Astrocyte (in vitro differentiated cells and primary cell): ENCODE results near the gene TNMD. TPM values are rescaled to one million over a fixed set of nuclear protein-coding genes. Genes with fewer than 3 reads are reported as not detected.

Experiments
- DNase-seq: peaks from one replicate; pipeline ENCODE4 v3.0.0-alpha.2; 2010; ENCODE audit warnings: low read depth
- FAIRE-seq: peaks from 2 replicates; lab custom pipeline; 2011; peaks lifted over from hg19 to GRCh38; lab: Jason Lieb, UNC
- H2AFZ ChIP-seq: 2 replicates; pipeline ENCODE4 v1.6.0; 2012; ENCODE audit warnings: low read depth, low read length, inconsistent platforms
- H3K27ac ChIP-seq: 2 replicates; pipeline ENCODE4 v1.5.1; 2011; ENCODE audit warnings: low read depth, low read length, inconsistent platforms
- H3K27me3 ChIP-seq: 2 replicates; pipeline ENCODE4 v1.6.0; 2011; ENCODE audit warnings: low read length, inconsistent platforms; ENCODE audit not compliant: insufficient read depth
- H3K36me3 ChIP-seq: 2 replicates; pipeline ENCODE4 v1.5.1; 2011; ENCODE audit warnings: low read length, inconsistent platforms; ENCODE audit not compliant: insufficient read depth
- H3K4me1 ChIP-seq: 2 replicates; pipeline ENCODE4 v1.5.1; 2011; ENCODE audit warnings: low read length, inconsistent platforms; ENCODE audit not compliant: insufficient read depth
- H3K4me2 ChIP-seq: 2 replicates; pipeline ENCODE4 v1.6.0; 2012; ENCODE audit warnings: low read length, inconsistent platforms
- H3K4me3 ChIP-seq: 2 replicates; pipeline ENCODE4 v1.5.1; 2011; ENCODE audit warnings: low read depth, mild to moderate bottlenecking, low read length, inconsistent platforms; ENCODE audit not compliant: insufficient read depth
- H3K79me2 ChIP-seq: 2 replicates; pipeline ENCODE4 v1.6.0; 2012; ENCODE audit warnings: mild to moderate bottlenecking, low read length, inconsistent platforms; ENCODE audit not compliant: insufficient read depth
- H3K9ac ChIP-seq: 2 replicates; pipeline ENCODE4 v1.6.0; 2012; ENCODE audit warnings: mild to moderate bottlenecking, low read length, inconsistent platforms
- H3K9me3 ChIP-seq: 2 replicates; pipeline ENCODE4 v1.5.1; 2012; ENCODE audit warnings: low read depth, mild to moderate bottlenecking, low read length, inconsistent platforms; ENCODE audit not compliant: insufficient read depth
- H4K20me1 ChIP-seq: 2 replicates; pipeline ENCODE4 v1.6.0; 2012; ENCODE audit warnings: low read length, inconsistent platforms; ENCODE audit not compliant: insufficient read depth
- H3K27ac Mint-ChIP-seq: one replicate; pipeline ENCODE4 v1.8.0; 2021; ENCODE audit warnings: mild to moderate bottlenecking, mixed read lengths; ENCODE audit not compliant: unreplicated experiment
- H3K27me3 Mint-ChIP-seq: one replicate; pipeline ENCODE4 v1.8.0; 2021; ENCODE audit warnings: low read depth, mixed read lengths; ENCODE audit not compliant: unreplicated experiment
- H3K36me3 Mint-ChIP-seq: one replicate; pipeline ENCODE4 v1.8.0; 2021; ENCODE audit warnings: low read depth, mixed read lengths; ENCODE audit not compliant: unreplicated experiment
- H3K4me1 Mint-ChIP-seq: one replicate; pipeline ENCODE4 v1.8.0; 2021; ENCODE audit warnings: low read depth, mixed read lengths; ENCODE audit not compliant: unreplicated experiment
- H3K4me3 Mint-ChIP-seq: one replicate; pipeline ENCODE4 v1.8.0; 2021; ENCODE audit warnings: mild to moderate bottlenecking, moderate library complexity, mixed read lengths; ENCODE audit not compliant: unreplicated experiment
- H3K9me3 Mint-ChIP-seq: one replicate; pipeline ENCODE4 v1.8.0; 2021; ENCODE audit warnings: mild to moderate bottlenecking, mixed read lengths; ENCODE audit not compliant: unreplicated experiment
- EZH2 ChIP-seq: IDR thresholded peaks from 2 replicates; pipeline ENCODE4 v1.6.1; 2012; ENCODE audit warnings: mild to moderate bottlenecking, low read length, inconsistent platforms; ENCODE audit not compliant: insufficient read depth
- total RNA-seq: library from RNA; stranded (reverse); gene quantifications from 2 replicates; pipeline ENCODE4 v1.2.1, GENCODE V29; 2021
- TF ChIP-seq, protein P1 (sequence below): IDR thresholded peaks from 2 replicates; pipeline ENCODE4 v1.5.1; 2011; ENCODE audit warnings: low read depth, mild to moderate bottlenecking, inconsistent platforms, low read length, moderate library complexity; ENCODE audit not compliant: insufficient read depth

TNMD gene
- total RNA-seq, 1 donor from 2014 or later: not detected

DNA sequence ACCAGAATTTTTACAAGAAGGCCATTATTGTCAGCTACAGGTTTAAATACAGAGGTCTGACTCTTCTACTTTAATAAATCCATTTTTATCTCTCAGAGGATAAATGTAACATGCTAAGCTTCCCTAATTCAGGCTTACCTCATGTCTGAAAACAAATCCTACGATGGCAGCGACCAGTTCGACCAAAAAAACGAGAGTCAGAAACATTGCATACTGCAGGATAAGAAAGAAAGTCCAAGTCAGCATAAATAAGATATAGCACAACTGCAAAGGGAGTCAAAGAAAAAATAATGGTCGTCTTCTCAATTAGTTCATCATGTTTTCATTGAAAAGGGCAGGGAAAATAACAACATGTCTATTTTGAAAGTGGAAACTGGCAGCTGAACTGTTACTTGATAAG is 50.3 kb downstream of the TNMD start:
- Histone ChIP-seq H3K4me3 (no peak overlapping the region), H3K36me3 (peaks cover 7% of the 10 kb centered on the region), H3K4me2 (peak overlapping the region; percentile 94), H3K9ac (peak overlapping the region; percentile 93), H3K27ac (no peak overlapping the region), H4K20me1 (no peaks in the 10 kb centered on the region), H3K4me1 (no peaks in the 10 kb centered on the region), H3K79me2 (peaks cover 4% of the 10 kb centered on the region), H2AFZ (no peak overlapping the region), H3K27me3 (no peaks in the 10 kb centered on the region), H3K9me3 (no peaks in the 10 kb centered on the region)
- TF ChIP-seq EZH2: no peak
- TF ChIP-seq, protein P1, sequence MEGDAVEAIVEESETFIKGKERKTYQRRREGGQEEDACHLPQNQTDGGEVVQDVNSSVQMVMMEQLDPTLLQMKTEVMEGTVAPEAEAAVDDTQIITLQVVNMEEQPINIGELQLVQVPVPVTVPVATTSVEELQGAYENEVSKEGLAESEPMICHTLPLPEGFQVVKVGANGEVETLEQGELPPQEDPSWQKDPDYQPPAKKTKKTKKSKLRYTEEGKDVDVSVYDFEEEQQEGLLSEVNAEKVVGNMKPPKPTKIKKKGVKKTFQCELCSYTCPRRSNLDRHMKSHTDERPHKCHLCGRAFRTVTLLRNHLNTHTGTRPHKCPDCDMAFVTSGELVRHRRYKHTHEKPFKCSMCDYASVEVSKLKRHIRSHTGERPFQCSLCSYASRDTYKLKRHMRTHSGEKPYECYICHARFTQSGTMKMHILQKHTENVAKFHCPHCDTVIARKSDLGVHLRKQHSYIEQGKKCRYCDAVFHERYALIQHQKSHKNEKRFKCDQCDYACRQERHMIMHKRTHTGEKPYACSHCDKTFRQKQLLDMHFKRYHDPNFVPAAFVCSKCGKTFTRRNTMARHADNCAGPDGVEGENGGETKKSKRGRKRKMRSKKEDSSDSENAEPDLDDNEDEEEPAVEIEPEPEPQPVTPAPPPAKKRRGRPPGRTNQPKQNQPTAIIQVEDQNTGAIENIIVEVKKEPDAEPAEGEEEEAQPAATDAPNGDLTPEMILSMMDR: no peak
- peaks cover 1% of the 10 kb centered on the region for H3K4me1 Mint-ChIP-seq
- DNase-seq (no peak), FAIRE-seq (peak; percentile 54)
- H3K27ac Mint-ChIP-seq: no peak overlapping the region
- peak overlapping the region; percentile 94 for H3K4me3 Mint-ChIP-seq
- no peaks in the 10 kb centered on the region for H3K27me3 Mint-ChIP-seq
- no peaks in the 10 kb centered on the region for H3K9me3 Mint-ChIP-seq
- H3K36me3 Mint-ChIP-seq: no peaks in the 10 kb centered on the region

DNA sequence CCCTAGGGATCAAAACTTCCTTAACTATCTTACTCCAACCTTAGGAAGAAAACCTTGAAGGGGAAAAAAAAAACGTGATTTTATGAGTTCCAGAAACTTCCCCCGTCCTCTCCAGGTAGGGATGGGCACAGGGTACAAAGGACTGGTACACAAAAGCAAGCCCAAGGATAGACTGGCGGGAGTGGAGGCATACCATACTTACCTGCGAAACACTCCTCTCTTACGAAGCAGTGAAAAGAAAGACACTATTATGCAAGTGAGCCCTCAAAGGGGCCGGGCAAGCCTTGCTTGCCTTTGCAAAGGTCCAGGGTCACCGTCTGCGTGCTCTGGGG is 51.2 kb downstream of the TNMD start:
- Histone ChIP-seq H3K4me3 (peak overlapping the region; percentile 80), H3K9ac (peak overlapping the region; percentile 93), H3K27ac (peak overlapping the region; percentile 53), H2AFZ (peak overlapping the region; percentile 85), H3K36me3 (peaks cover 7% of the 10 kb centered on the region), H3K27me3 (no peaks in the 10 kb centered on the region), H3K9me3 (no peaks in the 10 kb centered on the region), H4K20me1 (no peaks in the 10 kb centered on the region), H3K4me2 (peak overlapping the region; percentile 94), H3K79me2 (peaks cover 4% of the 10 kb centered on the region), H3K4me1 (no peaks in the 10 kb centered on the region)
- Mint-ChIP-seq H3K9me3 (no peaks in the 10 kb centered on the region), H3K4me1 (peaks cover 1% of the 10 kb centered on the region), H3K4me3 (peak overlapping the region; percentile 94), H3K36me3 (no peaks in the 10 kb centered on the region), H3K27ac (peak overlapping the region; percentile 93), H3K27me3 (no peaks in the 10 kb centered on the region)
- FAIRE-seq: peak; percentile 80
- DNase-seq: no peak
- TF ChIP-seq, protein P1: no peak
- TF ChIP-seq EZH2: no peak

DNA sequence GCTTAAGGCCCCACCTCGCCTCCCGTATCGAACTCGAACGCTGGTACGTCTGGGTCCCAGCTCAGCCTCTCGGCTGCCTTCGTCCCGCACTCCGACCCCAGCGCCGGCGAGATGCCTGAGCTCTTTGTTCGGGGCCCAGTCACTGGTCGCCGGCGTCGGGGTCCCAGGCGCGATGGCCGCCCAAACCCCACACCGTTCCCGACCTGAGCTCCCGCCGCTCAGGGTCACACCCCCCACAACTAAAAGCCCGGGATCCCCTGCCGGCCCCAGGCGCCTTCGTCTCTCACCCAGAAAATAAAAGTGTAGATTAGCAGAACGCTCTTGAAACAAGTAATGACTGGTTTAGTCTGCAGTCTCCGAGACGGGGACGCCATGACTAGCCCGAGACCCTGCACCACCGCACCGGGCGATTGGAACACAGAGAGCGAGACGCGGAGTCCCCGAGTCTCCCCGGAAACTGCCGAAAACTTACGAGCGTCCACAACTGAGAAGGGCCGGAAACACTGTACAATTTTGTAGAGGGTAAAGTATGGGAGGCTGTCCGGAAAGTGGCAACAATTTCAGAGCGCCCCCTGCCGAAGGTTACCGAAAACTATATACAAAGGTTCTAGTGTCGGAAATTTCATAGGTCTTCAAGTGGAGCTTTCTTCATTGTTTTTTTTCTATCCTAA is 51.7 kb downstream of the TNMD start, which contains the start of gene TSPAN6:
Gene TSPAN6, minus strand, starts transcription at position 486 of the 671 bp plus-strand sequence. Its CDS starts 112 bp downstream, at position 374.
- Histone ChIP-seq H3K9me3 (no peaks in the 10 kb centered on the region), H3K9ac (peak within 1 kb of the TSS; percentile 93), H3K27ac (peak within 1 kb of the TSS; percentile 53), H2AFZ (peak within 1 kb of the TSS; percentile 85), H3K4me2 (peak within 1 kb of the TSS; percentile 94), H3K27me3 (no peaks in the 10 kb centered on the region), H3K36me3 (peaks cover 7% of the 10 kb centered on the region), H3K4me1 (no peaks in the 10 kb centered on the region), H3K4me3 (peak within 1 kb of the TSS; percentile 80), H3K79me2 (peaks cover 4% of the 10 kb centered on the region), H4K20me1 (no peaks in the 10 kb centered on the region)
- Mint-ChIP-seq H3K27ac (peak within 1 kb of the TSS; percentile 93), H3K4me3 (peak within 1 kb of the TSS; percentile 94), H3K27me3 (no peaks in the 10 kb centered on the region), H3K9me3 (no peaks in the 10 kb centered on the region), H3K36me3 (no peaks in the 10 kb centered on the region), H3K4me1 (peaks cover 1% of the 10 kb centered on the region)
- TF ChIP-seq, protein P1: peak; percentile 43
- TF ChIP-seq EZH2: no peak
- DNase-seq (peak; percentile 72), FAIRE-seq (peak; percentile 100)
